Astrocyte of the cerebellum (primary cell): ENCODE measurements around the gene MPC1.

ENCODE experiments used
- DNase-seq: peaks from one replicate; pipeline ENCODE4 v3.0.0-alpha.2; 2011; ENCODE audit warnings: low read depth
- H3K4me3 ChIP-seq: 2 replicates; pipeline ENCODE4 v1.5.1; 2011; ENCODE audit warnings: mild to moderate bottlenecking, low read depth, low read length, moderate library complexity
- CTCF ChIP-seq: IDR thresholded peaks from 2 replicates; pipeline ENCODE4 v1.5.1; 2012; ENCODE audit warnings: low read length, low read depth, moderate library complexity, mild to moderate bottlenecking; ENCODE audit errors: missing control alignments
- in situ Hi-C: cut with HindIII; loops from 2 replicates; pipeline ENCODE4 v1.10.0; 2017; ENCODE audit warnings: low sequenced_read_pairs

The MPC1 gene

DNA sequence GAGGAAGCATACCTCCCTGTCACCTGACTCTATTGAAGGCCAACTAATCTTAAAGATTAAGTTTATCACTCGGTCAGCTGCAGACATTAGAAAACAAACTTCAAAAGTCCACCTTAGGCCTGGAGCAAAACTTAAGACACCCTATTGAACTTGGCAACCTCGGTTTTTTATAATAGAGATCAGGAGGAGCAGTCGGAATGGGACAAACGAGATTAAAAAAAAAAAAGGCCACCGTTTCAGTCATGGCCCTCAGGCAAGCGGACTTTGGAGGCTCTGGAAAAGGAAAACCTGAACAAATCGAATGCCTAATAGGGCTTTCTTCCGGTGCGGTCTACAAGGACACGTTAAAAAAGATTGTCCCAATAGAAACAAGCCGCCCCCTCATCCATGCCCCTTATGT, 67.3 kb downstream of the MPC1 start:
- in situ Hi-C loops = no loop called here
- no peak for TF ChIP-seq CTCF

More for the DNA sequence above, 67.3 kb downstream of the MPC1 start:
- no peak overlapping the region for H3K4me3 ChIP-seq
- no peak for DNase-seq
